Naive thymus-derived CD8-positive, alpha-beta T cell (primary cell): ENCODE results near the gene UNG. TPM values are rescaled to one million over a fixed set of nuclear protein-coding genes. Genes with fewer than 3 reads are reported as not detected.
A peak's percentile ranks its signal among the peaks of the same experiment; 100 is the strongest.

Experiments
- ATAC-seq, 2 donors: fragments of 150-1000 bp; cut with Tn5 transposase in 1 of 2; sonication (Bioruptor Pico), chemical (Tn5 transposase) in 1 of 2; 1 replicate in 1 of 2; 2 replicates in 1 of 2; pipeline ENCODE4 v1.10.0; 2021; ENCODE audit warnings: mild to moderate bottlenecking in 2 of 2, moderate library complexity in 2 of 2
- POLR2A ChIA-PET: fragments of 350-600 bp; sonication (Branson Sonifier 250); formaldehyde crosslinking; loops from one replicate; lab custom pipeline; 2021; ENCODE audit warnings: antibody characterized with exemption; lab: Charles Lee
- DNase-seq, 10 donors: peaks; one replicate each; pipeline versions ENCODE4 v3.0.0 to v3.0.0-alpha.2; 2020 to 2022
- H3K27ac Mint-ChIP-seq, 10 donors: one replicate each; pipeline ENCODE4 v1.8.0; 2020 to 2022; ENCODE audit warnings: mild to moderate bottlenecking in 10 of 10, mixed read lengths in 10 of 10, moderate library complexity in 4 of 10, inconsistent platforms in 1 of 10
- H3K27me3 Mint-ChIP-seq, 5 donors: one replicate each; pipeline ENCODE4 v1.8.0; 2021 to 2022; ENCODE audit warnings: mixed read lengths in 5 of 5
- H3K36me3 Mint-ChIP-seq, 3 donors: one replicate each; pipeline ENCODE4 v1.8.0; 2020 to 2022; ENCODE audit warnings: mixed read lengths in 3 of 3, mild to moderate bottlenecking in 2 of 3, inconsistent platforms in 1 of 3
- H3K4me1 Mint-ChIP-seq, 4 donors: one replicate each; pipeline ENCODE4 v1.8.0; 2021 to 2022; ENCODE audit warnings: mixed read lengths in 4 of 4
- H3K4me3 Mint-ChIP-seq, 10 donors: one replicate each; pipeline ENCODE4 v1.8.0; 2020 to 2022; ENCODE audit warnings: mild to moderate bottlenecking in 10 of 10, mixed read lengths in 10 of 10, moderate library complexity in 6 of 10, inconsistent platforms in 1 of 10
- H3K9me3 Mint-ChIP-seq, 9 donors: one replicate each; pipeline ENCODE4 v1.8.0; 2020 to 2022; ENCODE audit warnings: mixed read lengths in 9 of 9, mild to moderate bottlenecking in 3 of 9, inconsistent platforms in 1 of 9, moderate library complexity in 1 of 9
- polyA plus RNA-seq, 3 donors: library from polyadenylated mRNA; unstranded; fragments of 300-500 nt; fragmentation: Illumina TruSeq; gene quantifications; one replicate each; pipeline ENCODE4 v1.2.3, GENCODE V29; 2021
- total RNA-seq, 8 experiments: library from RNA in 2 of 8; stranded (reverse) in 2 of 8; gene quantifications; one replicate each; pipeline ENCODE4 v1.2.3 and lab custom pipeline; 2021 to 2026

UNG gene
- total and polyA plus RNA-seq, 5 experiments from 2014 or later: 13.6 to 26.8 (median 21.0) TPM

GRCh38 chr12:109064143-109064542, 33.3 kb upstream of the UNG start:
- H3K27me3 Mint-ChIP-seq: no peaks in the 10 kb centered on the region
- no peaks in the 10 kb centered on the region for H3K4me1 Mint-ChIP-seq
- peaks cover 5 to 45% (median 18%) of the 10 kb centered on the region in 3 donors for H3K36me3 Mint-ChIP-seq
- ATAC-seq: no peak
- no peaks in the 10 kb centered on the region for H3K9me3 Mint-ChIP-seq
- POLR2A ChIA-PET: no interaction called here
- H3K4me3 Mint-ChIP-seq: no peak overlapping the region
- no peak overlapping the region for H3K27ac Mint-ChIP-seq
- DNase-seq: no peak

GRCh38 chr12:109065154-109065852, 32.1 kb upstream of the UNG start:
- peaks cover 5 to 47% (median 18%) of the 10 kb centered on the region in 3 donors for H3K36me3 Mint-ChIP-seq
- no peaks in the 10 kb centered on the region for H3K27me3 Mint-ChIP-seq
- H3K4me3 Mint-ChIP-seq: no peak overlapping the region
- peaks cover 0 to 6% (median 0%) of the 10 kb centered on the region in 4 donors for H3K4me1 Mint-ChIP-seq
- POLR2A ChIA-PET: no interaction called here
- DNase-seq: no peak
- ATAC-seq: no peak
- H3K27ac Mint-ChIP-seq: peak overlapping the region in 1 of 10 donors; percentile 32
- no peaks in the 10 kb centered on the region for H3K9me3 Mint-ChIP-seq

GRCh38 chr12:109065853-109066193, 31.6 kb upstream of the UNG start:
- DNase-seq: no peak
- peaks cover 0 to 6% (median 0%) of the 10 kb centered on the region in 4 donors for H3K4me1 Mint-ChIP-seq
- no peaks in the 10 kb centered on the region for H3K9me3 Mint-ChIP-seq
- H3K36me3 Mint-ChIP-seq: peaks cover 5 to 49% (median 22%) of the 10 kb centered on the region in 3 donors
- no peak for ATAC-seq
- no peak overlapping the region for H3K4me3 Mint-ChIP-seq
- H3K27ac Mint-ChIP-seq: no peak overlapping the region
- no peaks in the 10 kb centered on the region for H3K27me3 Mint-ChIP-seq
- POLR2A ChIA-PET: no interaction called here

- POLR2A ChIA-PET: interaction anchor here (0.6 kb wide), 1 partner anchor 87 kb away, joined by 4 read pairs; no protein-coding TSS in a partner anchor
- ATAC-seq (no peak), DNase-seq (no peak)
- Mint-ChIP-seq H3K9me3 (peaks cover 0 to under 1% (median 0%) of the 10 kb centered on the region in 9 donors), H3K4me1 (peaks cover 0 to 6% (median 0%) of the 10 kb centered on the region in 4 donors), H3K27ac (peak overlapping the region in 2 of 10 donors; percentile 37 to 67), H3K27me3 (no peaks in the 10 kb centered on the region), H3K36me3 (peaks cover 4 to 71% (median 39%) of the 10 kb centered on the region in 3 donors), H3K4me3 (no peak overlapping the region)
Observed at GRCh38 chr12:109069307-109070271, 27.8 kb upstream of the UNG start.

- peaks cover 0 to 15% (median 10%) of the 10 kb centered on the region in 9 donors for H3K9me3 Mint-ChIP-seq
- H3K4me1 Mint-ChIP-seq: peaks cover 0 to 4% (median 1%) of the 10 kb centered on the region in 4 donors
- POLR2A ChIA-PET: no interaction called here
- H3K4me3 Mint-ChIP-seq: no peak overlapping the region
- H3K27ac Mint-ChIP-seq: no peak overlapping the region
- peaks cover 19 to 84% (median 70%) of the 10 kb centered on the region in 3 donors for H3K36me3 Mint-ChIP-seq
- H3K27me3 Mint-ChIP-seq: no peaks in the 10 kb centered on the region
- no peak for ATAC-seq
- DNase-seq: no peak
Observed at GRCh38 chr12:109074866-109075265, 22.5 kb upstream of the UNG start.

- Mint-ChIP-seq H3K27ac (peak overlapping the region in 1 of 10 donors; percentile 49), H3K9me3 (peaks cover 0 to 19% (median 8%) of the 10 kb centered on the region in 9 donors), H3K4me1 (peaks cover 0 to 2% (median under 1%) of the 10 kb centered on the region in 4 donors), H3K36me3 (peaks cover 17 to 89% (median 35%) of the 10 kb centered on the region in 3 donors), H3K4me3 (no peak overlapping the region), H3K27me3 (no peaks in the 10 kb centered on the region)
- ATAC-seq (no peak), DNase-seq (no peak)
- POLR2A ChIA-PET: no interaction called here
Observed at GRCh38 chr12:109082751-109083150, 14.6 kb upstream of the UNG start.

- peaks cover 0 to 4% (median 0%) of the 10 kb centered on the region in 4 donors for H3K4me1 Mint-ChIP-seq
- peaks cover 0 to 9% (median 2%) of the 10 kb centered on the region in 9 donors for H3K9me3 Mint-ChIP-seq
- no peak overlapping the region for H3K27ac Mint-ChIP-seq
- ATAC-seq (no peak), DNase-seq (no peak)
- H3K27me3 Mint-ChIP-seq: no peaks in the 10 kb centered on the region
- POLR2A ChIA-PET: interaction anchor here (1.4 kb wide), 1 partner anchor 32 kb away, joined by 3 read pairs; the partner anchor contains the start of gene USP30
- peaks cover 9 to 92% (median 21%) of the 10 kb centered on the region in 3 donors for H3K36me3 Mint-ChIP-seq
- no peak overlapping the region for H3K4me3 Mint-ChIP-seq
Observed at GRCh38 chr12:109084425-109084824, 13.0 kb upstream of the UNG start.

- peaks cover 0 to 4% (median 3%) of the 10 kb centered on the region in 4 donors for H3K4me1 Mint-ChIP-seq
- H3K36me3 Mint-ChIP-seq: peaks cover under 1 to 89% (median 10%) of the 10 kb centered on the region in 3 donors
- peak overlapping the region in 2 of 10 donors; percentile 41 to 79 for H3K27ac Mint-ChIP-seq
- POLR2A ChIA-PET: interaction anchor here (1.4 kb wide), 1 partner anchor 33 kb away, joined by 3 read pairs; the partner anchor contains the start of gene USP30
- H3K9me3 Mint-ChIP-seq: peaks cover 0 to under 1% (median 0%) of the 10 kb centered on the region in 9 donors
- H3K4me3 Mint-ChIP-seq: no peak overlapping the region
- DNase-seq: no peak
- H3K27me3 Mint-ChIP-seq: no peaks in the 10 kb centered on the region
- no peak for ATAC-seq
Observed at GRCh38 chr12:109085590-109085989, 11.8 kb upstream of the UNG start.

GRCh38 chr12:109087250-109087649, 10.1 kb upstream of the UNG start:
- DNase-seq (no peak), ATAC-seq (no peak)
- no peak overlapping the region for H3K4me3 Mint-ChIP-seq
- H3K4me1 Mint-ChIP-seq: peaks cover 6 to 17% (median 11%) of the 10 kb centered on the region in 4 donors
- H3K36me3 Mint-ChIP-seq: peaks cover 0 to 77% (median 2%) of the 10 kb centered on the region in 3 donors
- no peaks in the 10 kb centered on the region for H3K27me3 Mint-ChIP-seq
- peak overlapping the region in 3 of 10 donors; percentile 24 to 39 (median 36) for H3K27ac Mint-ChIP-seq
- no peaks in the 10 kb centered on the region for H3K9me3 Mint-ChIP-seq
- POLR2A ChIA-PET: no interaction called here

GRCh38 chr12:109088818-109089217, 8.6 kb upstream of the UNG start:
- POLR2A ChIA-PET: no interaction called here
- peak overlapping the region in 1 of 10 donors; percentile 20 for H3K4me3 Mint-ChIP-seq
- peak overlapping the region in 5 of 10 donors; percentile 11 to 77 (median 65) for H3K27ac Mint-ChIP-seq
- ATAC-seq: no peak
- peaks cover 13 to 33% (median 27%) of the 10 kb centered on the region in 4 donors for H3K4me1 Mint-ChIP-seq
- no peaks in the 10 kb centered on the region for H3K9me3 Mint-ChIP-seq
- peaks cover 0 to 64% (median 0%) of the 10 kb centered on the region in 3 donors for H3K36me3 Mint-ChIP-seq
- no peak for DNase-seq
- H3K27me3 Mint-ChIP-seq: no peaks in the 10 kb centered on the region

- DNase-seq: no peak
- Mint-ChIP-seq H3K27ac (peak overlapping the region in 3 of 10 donors; percentile 17 to 89 (median 83)), H3K27me3 (no peaks in the 10 kb centered on the region), H3K4me3 (no peak overlapping the region), H3K4me1 (peaks cover 14 to 37% (median 31%) of the 10 kb centered on the region in 4 donors), H3K9me3 (no peaks in the 10 kb centered on the region), H3K36me3 (peaks cover 0 to 55% (median 0%) of the 10 kb centered on the region in 3 donors)
- no peak for ATAC-seq
- POLR2A ChIA-PET: interaction anchor here (0.7 kb wide), 2 partner anchors 9 to 312 kb away, joined by 3 to 4 read pairs; no protein-coding TSS in a partner anchor
Observed at GRCh38 chr12:109089683-109090082, 7.7 kb upstream of the UNG start.

GRCh38 chr12:109092497-109093021, 4.8 kb upstream of the UNG start:
- DNase-seq (no peak), ATAC-seq (no peak)
- Mint-ChIP-seq H3K4me1 (peaks cover 12 to 40% (median 33%) of the 10 kb centered on the region in 4 donors), H3K27me3 (no peaks in the 10 kb centered on the region), H3K36me3 (peaks cover 0 to 30% (median 0%) of the 10 kb centered on the region in 3 donors), H3K4me3 (peak overlapping the region; percentile 84 to 93 (median 88)), H3K27ac (peak overlapping the region; percentile 88 to 97 (median 94)), H3K9me3 (no peaks in the 10 kb centered on the region)
- POLR2A ChIA-PET: interaction anchor here (0.5 to 2.0 kb wide), 3 partner anchors 40 to 2000 kb away, joined by 3 to 8 read pairs (median 4); partner anchors contain the start of gene USP30
